Tibial nerve (tissue), 4 donors: Measurements from ENCODE around the gene SMIM23. TPM values are rescaled to one million over a fixed set of nuclear protein-coding genes. Genes with fewer than 3 reads are reported as not detected.

Source experiments
- DNase-seq, 2 donors: peaks; one replicate each; pipeline ENCODE4 v3.0.0-alpha.2; 2019; ENCODE audit warnings: low spot score in 2 of 2
- H3K27ac ChIP-seq, 4 donors: fragments of 200-600 bp; sonication (generic) in 3 of 4; one replicate each; pipeline ENCODE4 v1.5.1; 2017 to 2019; ENCODE audit warnings: mild to moderate bottlenecking in 1 of 4
- H3K27me3 ChIP-seq, 2 donors: fragments of 200-600 bp; sonication (generic) in 1 of 2; one replicate each; pipeline versions ENCODE4 v1.5.1 to v1.6.0; 2017 to 2019
- H3K36me3 ChIP-seq, 3 donors: fragments of 200-600 bp; sonication (generic); one replicate each; pipeline ENCODE4 v1.5.1; 2018 to 2019
- H3K4me1 ChIP-seq, 4 donors: fragments of 200-600 bp; sonication (generic) in 3 of 4; one replicate each; pipeline ENCODE4 v1.5.1; 2017 to 2019
- H3K4me3 ChIP-seq, 4 donors: fragments of 200-600 bp; sonication (generic) in 3 of 4; one replicate each; pipeline ENCODE4 v1.5.1; 2017 to 2019; ENCODE audit warnings: mild to moderate bottlenecking in 1 of 4, moderate library complexity in 1 of 4
- H3K9me3 ChIP-seq, 4 donors: fragments of 200-600 bp; sonication (generic) in 3 of 4; one replicate each; pipeline ENCODE4 v1.5.1; 2017 to 2019
- EP300 ChIP-seq, 2 donors: sonication (generic); formaldehyde crosslinking; IDR thresholded peaks; one replicate each; pipeline ENCODE4 v1.6.1; 2017; ENCODE audit warnings: antibody characterized with exemption in 2 of 2, mild to moderate bottlenecking in 1 of 2
- POLR2A ChIP-seq, 2 donors: fragments of 450-650 bp; IDR thresholded peaks; one replicate each; pipeline ENCODE4 v1.6.1; 2017; ENCODE audit warnings: antibody characterized with exemption in 2 of 2, mild to moderate bottlenecking in 2 of 2, moderate library complexity in 2 of 2
- WGBS, 2 donors: methylation state at CpG; one replicate each; pipeline ENCODE4 v1.1.5; 2018; 5-methylcytosine and 5-hydroxymethylcytosine counted together
- total RNA-seq, 4 donors: library from RNA; depleted of rRNA; stranded (reverse); fragments of >200 nt; gene quantifications; one replicate each; pipeline ENCODE4 v1.1.0, GENCODE V29; 2016
- TF ChIP-seq, protein P1 (sequence below), 5 experiments: fragments of 200-600 bp in 3 of 5; fragments of 450-650 bp in 2 of 5; sonication (generic) in 3 of 5; IDR thresholded peaks; one replicate each; pipeline ENCODE4 v1.5.1; 2016 to 2019; ENCODE audit warnings: antibody characterized with exemption in 5 of 5, mild to moderate bottlenecking in 3 of 5, moderate library complexity in 2 of 5

The SMIM23 gene
- total RNA-seq, 4 donors from 2014 or later = not detected

GRCh38 chr5:171840066-171840465 is 54.4 kb downstream of the SMIM23 start:
- TF ChIP-seq, protein P1, sequence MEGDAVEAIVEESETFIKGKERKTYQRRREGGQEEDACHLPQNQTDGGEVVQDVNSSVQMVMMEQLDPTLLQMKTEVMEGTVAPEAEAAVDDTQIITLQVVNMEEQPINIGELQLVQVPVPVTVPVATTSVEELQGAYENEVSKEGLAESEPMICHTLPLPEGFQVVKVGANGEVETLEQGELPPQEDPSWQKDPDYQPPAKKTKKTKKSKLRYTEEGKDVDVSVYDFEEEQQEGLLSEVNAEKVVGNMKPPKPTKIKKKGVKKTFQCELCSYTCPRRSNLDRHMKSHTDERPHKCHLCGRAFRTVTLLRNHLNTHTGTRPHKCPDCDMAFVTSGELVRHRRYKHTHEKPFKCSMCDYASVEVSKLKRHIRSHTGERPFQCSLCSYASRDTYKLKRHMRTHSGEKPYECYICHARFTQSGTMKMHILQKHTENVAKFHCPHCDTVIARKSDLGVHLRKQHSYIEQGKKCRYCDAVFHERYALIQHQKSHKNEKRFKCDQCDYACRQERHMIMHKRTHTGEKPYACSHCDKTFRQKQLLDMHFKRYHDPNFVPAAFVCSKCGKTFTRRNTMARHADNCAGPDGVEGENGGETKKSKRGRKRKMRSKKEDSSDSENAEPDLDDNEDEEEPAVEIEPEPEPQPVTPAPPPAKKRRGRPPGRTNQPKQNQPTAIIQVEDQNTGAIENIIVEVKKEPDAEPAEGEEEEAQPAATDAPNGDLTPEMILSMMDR (IDR thresholded peaks at IDR 0.05) = no peak
- no peak for TF ChIP-seq POLR2A (IDR thresholded peaks at IDR 0.05)
- no peak for TF ChIP-seq EP300 (IDR thresholded peaks at IDR 0.05)
- no peak for DNase-seq
- Histone ChIP-seq H3K27ac (no peak overlapping the region), H3K36me3 (peaks cover 0 to 13% (median 0%) of the 10 kb centered on the region in 3 donors), H3K27me3 (no peaks in the 10 kb centered on the region), H3K4me3 (no peak overlapping the region), H3K4me1 (no peaks in the 10 kb centered on the region), H3K9me3 (no peaks in the 10 kb centered on the region)
- WGBS, 2 donors = 40 to 50% methylated on average over 2 of the region's 2 CpGs

Other genes starting within 250 kb of the SMIM23 start
- 10 to 100 TPM; 49.2 to 96.4 (median 73.4) TPM for gene FBXW11, start 220.8 kb downstream of the SMIM23 start, total RNA-seq